Osteoblast (primary cell): ENCODE data around the gene CNPY1. TPM values are rescaled to one million over a fixed set of nuclear protein-coding genes. Genes with fewer than 3 reads are reported as not detected.

Experiments used
- DNase-seq: peaks from one replicate; pipeline ENCODE4 v3.0.0; 2011; ENCODE audit warnings: low spot score, mixed read lengths; ENCODE audit not compliant: insufficient read length; ENCODE audit errors: missing footprints
- H2AFZ ChIP-seq: 2 replicates; pipeline ENCODE4 v1.6.0; 2011; ENCODE audit warnings: mild to moderate bottlenecking, low read length
- H3K27ac ChIP-seq: 2 replicates; pipeline ENCODE4 v1.5.1; 2011; ENCODE audit warnings: mild to moderate bottlenecking, low read depth, low read length, moderate library complexity
- H3K27me3 ChIP-seq: 2 replicates; pipeline ENCODE4 v1.6.0; 2012; ENCODE audit warnings: mild to moderate bottlenecking, control low read depth, inconsistent platforms, low read length, moderate library complexity; ENCODE audit not compliant: insufficient read depth
- H3K36me3 ChIP-seq: 2 replicates; pipeline ENCODE4 v1.5.1; 2011; ENCODE audit warnings: mild to moderate bottlenecking, low read length, control low read depth, moderate library complexity; ENCODE audit not compliant: insufficient read depth
- H3K4me1 ChIP-seq: 2 replicates; pipeline ENCODE4 v1.5.1; 2011; ENCODE audit warnings: mild to moderate bottlenecking, low read length, control low read depth, moderate library complexity; ENCODE audit not compliant: insufficient read depth
- H3K4me2 ChIP-seq: 2 replicates; pipeline ENCODE4 v1.6.0; 2011; ENCODE audit warnings: mild to moderate bottlenecking, low read length; ENCODE audit not compliant: insufficient read depth
- H3K4me3 ChIP-seq: fragments of 200-600 bp; sonication (generic); 3 replicates; pipeline ENCODE4 v1.5.1; 2012; ENCODE audit warnings: mild to moderate bottlenecking, low read length, inconsistent platforms; ENCODE audit not compliant: insufficient read depth
- H3K79me2 ChIP-seq: 2 replicates; pipeline ENCODE4 v1.6.0; 2012; ENCODE audit warnings: mild to moderate bottlenecking, low read length, control low read depth, inconsistent platforms; ENCODE audit not compliant: insufficient read depth
- H3K9me3 ChIP-seq: 2 replicates; pipeline ENCODE4 v1.5.1; 2011; ENCODE audit warnings: low read depth, low read length, control low read depth
- H4K20me1 ChIP-seq: 2 replicates; pipeline ENCODE4 v1.6.0; 2012; ENCODE audit warnings: mild to moderate bottlenecking, low read length, control low read depth; ENCODE audit not compliant: insufficient read depth
- CTCF ChIP-seq: IDR thresholded peaks from 2 replicates; pipeline ENCODE4 v1.5.1; 2011; ENCODE audit warnings: mild to moderate bottlenecking, low read depth, low read length, moderate library complexity; ENCODE audit errors: extremely low read depth
- total RNA-seq: library from RNA; depleted of rRNA; stranded (reverse); fragments of >200 nt; gene quantifications from 2 replicates; pipeline ENCODE4 v1.2.3, GENCODE V29; 2012

The CNPY1 gene
- total RNA-seq, 1 donor, result not detected

- H3K4me1 ChIP-seq, result no peaks in the 10 kb centered on the region
- no peak overlapping the region for H3K27ac ChIP-seq
- no peaks in the 10 kb centered on the region for H3K9me3 ChIP-seq
- no peak overlapping the region for H3K4me2 ChIP-seq
- no peak overlapping the region for H3K4me3 ChIP-seq
- no peak for DNase-seq
- no peaks in the 10 kb centered on the region for H4K20me1 ChIP-seq
- no peaks in the 10 kb centered on the region for H3K36me3 ChIP-seq
- H2AFZ ChIP-seq, result no peak overlapping the region
- H3K27me3 ChIP-seq, result peaks cover 89% of the 10 kb centered on the region
- H3K79me2 ChIP-seq, result no peaks in the 10 kb centered on the region
- TF ChIP-seq CTCF, result no peak
Observed at GRCh38 chr7:155470186-155470487, 76.2 kb downstream of the CNPY1 start.

- no peak overlapping the region for H3K4me3 ChIP-seq
- H3K27ac ChIP-seq, result no peak overlapping the region
- peaks cover 94% of the 10 kb centered on the region for H3K27me3 ChIP-seq
- no peak for TF ChIP-seq CTCF
- H3K36me3 ChIP-seq, result no peaks in the 10 kb centered on the region
- H3K79me2 ChIP-seq, result no peaks in the 10 kb centered on the region
- no peak overlapping the region for H2AFZ ChIP-seq
- H3K9me3 ChIP-seq, result no peaks in the 10 kb centered on the region
- H3K4me1 ChIP-seq, result no peaks in the 10 kb centered on the region
- no peaks in the 10 kb centered on the region for H4K20me1 ChIP-seq
- H3K4me2 ChIP-seq, result no peak overlapping the region
- DNase-seq, result peak; percentile 76
Observed at GRCh38 chr7:155469311-155470185, 76.8 kb downstream of the CNPY1 start.

GRCh38 chr7:155468785-155469148, 77.6 kb downstream of the CNPY1 start:
- Histone ChIP-seq H3K4me2 (no peak overlapping the region), H3K4me1 (no peaks in the 10 kb centered on the region), H3K36me3 (no peaks in the 10 kb centered on the region), H4K20me1 (no peaks in the 10 kb centered on the region), H3K9me3 (no peaks in the 10 kb centered on the region), H3K27me3 (peaks cover 99% of the 10 kb centered on the region), H3K4me3 (no peak overlapping the region), H3K27ac (no peak overlapping the region), H3K79me2 (no peaks in the 10 kb centered on the region), H2AFZ (no peak overlapping the region)
- no peak for TF ChIP-seq CTCF
- peak; percentile 81 for DNase-seq

GRCh38 chr7:155467846-155468784, 78.2 kb downstream of the CNPY1 start:
- no peaks in the 10 kb centered on the region for H3K9me3 ChIP-seq
- peaks cover 99% of the 10 kb centered on the region for H3K27me3 ChIP-seq
- H3K4me3 ChIP-seq, result no peak overlapping the region
- H2AFZ ChIP-seq, result no peak overlapping the region
- no peak overlapping the region for H3K4me2 ChIP-seq
- DNase-seq, result peak; percentile 74
- H3K79me2 ChIP-seq, result no peaks in the 10 kb centered on the region
- TF ChIP-seq CTCF, result no peak
- H4K20me1 ChIP-seq, result no peaks in the 10 kb centered on the region
- no peaks in the 10 kb centered on the region for H3K4me1 ChIP-seq
- H3K27ac ChIP-seq, result no peak overlapping the region
- no peaks in the 10 kb centered on the region for H3K36me3 ChIP-seq
